HUES6 (cell line): ENCODE data around the gene GPR78.

Source experiments
- H3K27ac ChIP-seq: 2 replicates; pipeline ENCODE4 v1.7.0; 2013; ENCODE audit warnings: low read depth, mild to moderate bottlenecking, low read length, inconsistent platforms
- H3K27me3 ChIP-seq: 2 replicates; pipeline ENCODE4 v1.6.1; 2013; ENCODE audit warnings: low read length; ENCODE audit not compliant: control insufficient read depth, insufficient read depth
- H3K36me3 ChIP-seq: 2 replicates; pipeline ENCODE4 v1.6.1; 2013; ENCODE audit warnings: low read length; ENCODE audit not compliant: control insufficient read depth, insufficient read depth
- H3K4me1 ChIP-seq: 2 replicates; pipeline ENCODE4 v1.6.1; 2013; ENCODE audit warnings: low read length; ENCODE audit not compliant: control insufficient read depth, insufficient read depth
- H3K4me3 ChIP-seq: 2 replicates; pipeline ENCODE4 v1.5.1; 2013; ENCODE audit warnings: low read depth, low read length
- H3K9ac ChIP-seq: one replicate; pipeline ENCODE4 v1.6.1; 2013; ENCODE audit warnings: mild to moderate bottlenecking, low read length
- H3K9me3 ChIP-seq: 2 replicates; pipeline ENCODE4 v1.6.1; 2013; ENCODE audit warnings: low read depth, low read length; ENCODE audit not compliant: control insufficient read depth, insufficient read depth

GPR78 gene

GRCh38 chr4:8610858-8611616, 30.8 kb downstream of the GPR78 start:
- peaks cover 4% of the 10 kb centered on the region; the same call in 1 of the 2 replicates for H3K4me1 ChIP-seq
- H3K36me3 ChIP-seq: peaks cover 17% of the 10 kb centered on the region
- no peak overlapping the region for H3K9ac ChIP-seq
- H3K9me3 ChIP-seq: no peaks in the 10 kb centered on the region
- H3K27ac ChIP-seq: no peak overlapping the region
- peaks cover 41% of the 10 kb centered on the region; the same call in 1 of the 2 replicates for H3K27me3 ChIP-seq
- no peak overlapping the region for H3K4me3 ChIP-seq

DNA sequence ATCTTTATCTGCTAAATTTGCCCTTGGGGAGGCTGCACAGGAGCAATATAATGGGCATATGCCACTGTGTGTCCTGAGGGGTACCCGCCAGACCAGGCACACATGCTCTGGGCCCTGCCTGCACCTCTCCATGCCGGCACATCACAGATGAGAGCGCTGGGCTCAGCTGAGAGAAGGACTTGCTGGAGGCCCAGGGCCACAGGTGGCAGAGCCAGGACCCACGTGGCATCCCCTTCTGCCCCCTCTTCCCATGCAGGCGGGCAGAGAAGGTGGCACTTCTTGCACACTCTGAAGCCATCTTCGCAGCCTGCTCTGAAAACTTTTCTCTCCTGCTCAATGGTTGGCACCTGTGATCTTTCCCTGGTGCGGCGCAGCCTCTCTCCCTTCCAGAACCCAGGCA, 32.5 kb downstream of the GPR78 start:
- Histone ChIP-seq H3K27ac (no peak overlapping the region), H3K27me3 (peaks cover 26% of the 10 kb centered on the region; the same call in 1 of the 2 replicates), H3K9me3 (no peaks in the 10 kb centered on the region), H3K4me3 (no peak overlapping the region), H3K36me3 (peaks cover 18% of the 10 kb centered on the region), H3K4me1 (no peaks in the 10 kb centered on the region), H3K9ac (no peak overlapping the region)

DNA sequence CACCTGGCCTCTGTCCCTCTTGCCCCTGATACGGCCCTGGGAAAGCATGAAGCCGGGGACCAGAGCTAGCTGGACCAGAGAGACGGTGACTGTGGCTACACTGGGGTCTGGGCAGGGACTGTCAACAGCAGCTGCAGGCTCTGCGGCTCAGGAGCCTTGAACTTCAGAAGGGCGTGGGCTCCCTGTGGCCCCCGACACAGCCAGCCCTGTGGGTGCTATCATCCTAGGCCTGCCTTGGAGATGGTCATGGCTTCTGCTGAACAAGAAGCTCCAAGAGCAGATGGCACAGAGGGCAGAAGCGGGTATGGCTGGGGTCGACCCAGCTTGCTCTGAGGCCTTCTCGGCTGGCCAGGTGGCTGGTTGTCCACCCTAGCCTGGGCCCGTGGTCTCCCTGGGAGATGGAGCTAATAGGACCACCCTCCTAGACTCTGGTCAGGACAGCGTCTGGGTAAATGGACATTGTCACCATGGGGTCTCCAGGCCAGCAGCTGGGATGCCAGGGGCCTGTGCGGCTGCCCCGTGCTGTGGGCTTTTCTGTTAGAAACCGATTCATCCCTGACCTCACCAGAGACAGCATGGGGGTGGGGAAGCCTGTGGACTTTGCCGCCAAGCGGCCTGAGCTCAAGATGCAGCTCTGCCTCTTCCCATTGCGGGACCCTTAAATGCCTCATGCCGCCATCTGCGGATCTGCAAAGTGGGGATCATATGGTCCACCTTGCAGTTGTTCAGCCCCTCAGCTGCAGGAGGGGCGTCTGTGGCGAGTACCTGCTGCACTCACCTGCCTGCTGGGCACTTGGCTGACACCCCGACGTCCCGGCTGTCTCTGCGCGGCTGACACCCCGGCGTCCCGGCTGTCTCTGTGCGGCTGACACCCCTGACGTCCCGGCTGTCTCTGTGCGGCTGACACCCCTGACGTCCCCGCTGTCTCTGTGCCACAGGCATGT, 33.5 kb downstream of the GPR78 start:
- Histone ChIP-seq H3K27ac (no peak overlapping the region), H3K4me3 (no peak overlapping the region), H3K9me3 (no peaks in the 10 kb centered on the region), H3K9ac (no peak overlapping the region), H3K4me1 (no peaks in the 10 kb centered on the region), H3K27me3 (peaks cover 19% of the 10 kb centered on the region; the same call in 1 of the 2 replicates), H3K36me3 (peaks cover 25% of the 10 kb centered on the region)

- H3K27ac ChIP-seq: no peak overlapping the region
- H3K9me3 ChIP-seq: no peaks in the 10 kb centered on the region
- no peak overlapping the region for H3K4me3 ChIP-seq
- H3K4me1 ChIP-seq: no peaks in the 10 kb centered on the region
- H3K36me3 ChIP-seq: peaks cover 21% of the 10 kb centered on the region
- H3K27me3 ChIP-seq: peaks cover 11% of the 10 kb centered on the region; the same call in 1 of the 2 replicates
- no peak overlapping the region for H3K9ac ChIP-seq
Measured at GRCh38 chr4:8614365-8615193, 34.4 kb downstream of the GPR78 start.

DNA sequence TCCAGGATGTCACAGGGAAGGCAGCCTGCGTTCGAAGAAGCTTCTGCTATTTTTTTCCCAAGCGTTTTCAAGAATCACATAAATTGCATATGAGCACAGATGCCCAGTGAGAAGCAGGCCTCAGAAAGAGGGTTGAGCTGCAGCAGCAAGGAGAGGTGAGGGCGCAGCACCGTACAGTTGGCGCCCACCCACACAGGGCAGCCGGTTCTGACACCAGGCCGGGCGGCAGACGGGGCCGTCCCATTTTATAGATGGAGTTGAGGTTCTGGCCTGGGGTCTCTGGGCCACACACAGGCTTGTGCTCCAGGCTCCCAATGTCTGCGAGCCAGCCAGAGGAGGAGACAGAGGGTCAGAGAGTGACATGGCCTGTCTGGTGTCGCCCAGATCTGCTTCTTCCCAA, 35.2 kb downstream of the GPR78 start:
- Histone ChIP-seq H3K36me3 (peaks cover 21% of the 10 kb centered on the region), H3K27ac (no peak overlapping the region), H3K4me3 (no peak overlapping the region), H3K4me1 (no peaks in the 10 kb centered on the region), H3K27me3 (peaks cover 3% of the 10 kb centered on the region; the same call in 1 of the 2 replicates), H3K9ac (no peak overlapping the region), H3K9me3 (no peaks in the 10 kb centered on the region)

DNA sequence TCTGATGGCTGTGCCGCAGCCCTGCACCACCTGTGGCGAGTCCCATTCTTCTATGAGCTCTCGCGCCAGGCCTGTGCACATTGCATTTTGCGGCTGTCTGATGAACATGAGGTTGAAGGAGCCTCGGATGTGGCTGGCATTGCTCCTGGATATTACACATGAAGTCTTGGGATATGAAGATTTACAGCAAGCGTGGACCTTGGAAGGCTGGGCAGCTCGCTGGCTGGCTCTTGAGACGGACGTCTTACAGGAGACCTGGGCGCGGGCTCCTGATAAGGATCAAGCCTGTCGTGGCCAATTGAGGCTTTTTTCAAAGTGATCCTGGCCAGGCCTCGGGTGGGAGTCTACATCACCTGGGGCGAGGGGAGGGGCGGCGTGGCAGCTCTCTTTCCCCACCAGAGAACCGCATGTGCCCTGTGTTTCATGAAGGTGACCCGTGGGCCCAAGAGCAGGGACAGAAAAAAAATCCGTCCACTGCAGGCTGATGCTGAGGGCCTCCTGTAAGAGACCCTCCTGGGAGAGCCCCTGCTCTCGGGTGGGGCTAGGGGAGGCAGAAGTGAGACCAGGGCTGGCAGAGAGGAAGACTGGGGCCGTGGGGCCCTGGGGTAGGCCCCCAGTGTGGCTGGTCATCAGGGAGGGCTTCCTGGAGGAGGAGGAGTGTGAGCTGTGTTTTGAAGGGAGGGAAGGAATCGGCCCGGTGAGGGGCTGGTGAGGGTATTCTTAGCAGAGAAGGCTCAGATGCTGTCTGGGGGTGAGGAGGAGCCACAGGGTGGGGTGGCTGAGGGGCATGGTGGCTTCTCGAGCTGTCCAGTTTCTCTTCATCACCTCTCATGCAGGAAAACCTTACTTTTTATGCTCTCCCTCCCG, 36.0 kb downstream of the GPR78 start:
- Histone ChIP-seq H3K36me3 (peaks cover 21% of the 10 kb centered on the region), H3K27ac (no peak overlapping the region), H3K9me3 (no peaks in the 10 kb centered on the region), H3K9ac (no peak overlapping the region), H3K27me3 (no peaks in the 10 kb centered on the region; the same call in 1 of the 2 replicates), H3K4me3 (no peak overlapping the region), H3K4me1 (no peaks in the 10 kb centered on the region)

GRCh38 chr4:8616831-8617230, 36.6 kb downstream of the GPR78 start:
- H3K27me3 ChIP-seq: no peaks in the 10 kb centered on the region
- H3K9me3 ChIP-seq: no peaks in the 10 kb centered on the region
- H3K4me3 ChIP-seq: no peak overlapping the region
- no peaks in the 10 kb centered on the region for H3K4me1 ChIP-seq
- peaks cover 21% of the 10 kb centered on the region for H3K36me3 ChIP-seq
- H3K9ac ChIP-seq: no peak overlapping the region
- H3K27ac ChIP-seq: no peak overlapping the region

DNA sequence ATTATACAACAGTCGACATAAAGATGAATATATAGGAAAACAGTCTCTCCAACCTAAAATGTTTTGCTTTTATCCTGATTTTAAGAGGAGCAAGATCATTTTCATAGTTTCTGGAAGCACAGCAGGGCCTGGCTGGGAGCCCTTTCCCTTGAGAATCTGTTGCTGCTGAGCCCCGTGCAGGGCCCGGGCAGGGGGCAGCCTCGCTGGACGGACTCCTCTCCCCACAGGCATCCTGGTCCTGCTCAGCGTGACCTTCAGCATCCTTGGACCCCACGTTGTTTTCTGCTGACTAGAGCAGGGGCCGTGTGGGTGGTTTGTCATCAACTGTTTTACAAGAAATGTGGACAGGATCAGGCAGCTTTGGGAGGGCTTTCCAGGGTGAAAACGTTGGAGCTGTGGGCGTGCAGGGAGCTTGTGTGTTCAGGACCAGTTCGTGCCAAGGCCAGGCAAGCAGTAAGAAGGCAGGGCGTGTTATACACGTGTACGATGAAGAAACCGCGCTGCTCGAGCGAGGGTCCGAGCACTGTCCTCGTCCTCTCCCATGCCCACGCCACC, 37.4 kb downstream of the GPR78 start:
- Histone ChIP-seq H3K27me3 (no peaks in the 10 kb centered on the region), H3K27ac (no peak overlapping the region), H3K4me3 (no peak overlapping the region), H3K9ac (no peak overlapping the region), H3K4me1 (no peaks in the 10 kb centered on the region), H3K36me3 (peaks cover 21% of the 10 kb centered on the region), H3K9me3 (no peaks in the 10 kb centered on the region)

GRCh38 chr4:8618421-8618820, 38.2 kb downstream of the GPR78 start:
- Histone ChIP-seq H3K4me3 (no peak overlapping the region), H3K9me3 (no peaks in the 10 kb centered on the region), H3K4me1 (no peaks in the 10 kb centered on the region), H3K27ac (no peak overlapping the region), H3K27me3 (no peaks in the 10 kb centered on the region), H3K9ac (no peak overlapping the region), H3K36me3 (peaks cover 21% of the 10 kb centered on the region)
